NT2/D1 (cell line): ENCODE results near the gene SPC24.
"Not testable (repeated sequence)": the region's sequence is repeated elsewhere in the genome, so short reads cannot be mapped to it uniquely, and the experiment has no call there.

Experiments
- DNase-seq: peaks from one replicate; pipeline ENCODE4 v3.0.0-alpha.2; 2011; ENCODE audit warnings: low read depth, low spot score
- H3K27me3 ChIP-seq: 2 replicates; pipeline ENCODE4 v1.6.0; 2011; ENCODE audit warnings: mild to moderate bottlenecking; ENCODE audit not compliant: insufficient read length, insufficient read depth
- H3K36me3 ChIP-seq: 2 replicates; pipeline ENCODE4 v1.6.1; 2011; ENCODE audit warnings: mild to moderate bottlenecking, low read length, mixed read lengths; ENCODE audit not compliant: insufficient read depth, insufficient read length
- H3K4me1 ChIP-seq: 2 replicates; pipeline ENCODE4 v1.5.1; 2011; ENCODE audit not compliant: insufficient read depth, insufficient read length
- H3K4me3 ChIP-seq: 2 replicates; pipeline ENCODE4 v1.5.1; 2011; ENCODE audit warnings: low read depth; ENCODE audit not compliant: insufficient read length
- H3K9ac ChIP-seq: 2 replicates; pipeline ENCODE4 v1.6.0; 2011; ENCODE audit warnings: low read depth; ENCODE audit not compliant: insufficient read length
- H3K9me3 ChIP-seq: 2 replicates; pipeline ENCODE4 v1.5.1; 2011; ENCODE audit warnings: mild to moderate bottlenecking, low read length; ENCODE audit not compliant: insufficient read depth
- SUZ12 ChIP-seq: IDR thresholded peaks from 2 replicates; pipeline ENCODE4 v1.6.1; 2011; ENCODE audit not compliant: insufficient read length, insufficient read depth; ENCODE audit errors: extremely low read depth
- YY1 ChIP-seq: IDR thresholded peaks from 2 replicates; pipeline ENCODE4 v1.6.1; 2011; ENCODE audit not compliant: insufficient read length, insufficient read depth
- ZNF274 ChIP-seq: IDR thresholded peaks from 2 replicates; pipeline ENCODE4 v1.6.1; 2011; ENCODE audit warnings: mild to moderate bottlenecking, low read depth, low read length

SPC24 gene

GRCh38 chr19:11191273-11191755 lies 35.7 kb upstream of the SPC24 start:
- H3K36me3 ChIP-seq = peaks cover 67% of the 10 kb centered on the region
- peaks cover 16% of the 10 kb centered on the region for H3K4me1 ChIP-seq
- no peaks in the 10 kb centered on the region for H3K9me3 ChIP-seq
- no peak for DNase-seq
- H3K9ac ChIP-seq = no peak overlapping the region
- TF ChIP-seq YY1 (no peak), ZNF274 (no peak), SUZ12 (no peak)
- no peak overlapping the region for H3K4me3 ChIP-seq
- no peaks in the 10 kb centered on the region for H3K27me3 ChIP-seq

- Histone ChIP-seq H3K4me3 (no peak overlapping the region), H3K9ac (no peak overlapping the region), H3K27me3 (no peaks in the 10 kb centered on the region), H3K4me1 (peaks cover 14% of the 10 kb centered on the region), H3K9me3 (no peaks in the 10 kb centered on the region), H3K36me3 (peaks cover 68% of the 10 kb centered on the region)
- no peak for DNase-seq
- TF ChIP-seq ZNF274 (no peak), YY1 (no peak), SUZ12 (no peak)
Measured at GRCh38 chr19:11190501-11190900, 34.9 kb upstream of the SPC24 start.

- no peak for DNase-seq
- TF ChIP-seq ZNF274 (no peak), YY1 (no peak), SUZ12 (no peak)
- peaks cover 6% of the 10 kb centered on the region for H3K4me1 ChIP-seq
- H3K4me3 ChIP-seq = no peak overlapping the region
- no peak overlapping the region for H3K9ac ChIP-seq
- no peaks in the 10 kb centered on the region for H3K9me3 ChIP-seq
- H3K36me3 ChIP-seq = peaks cover 57% of the 10 kb centered on the region
- no peaks in the 10 kb centered on the region for H3K27me3 ChIP-seq
Measured at GRCh38 chr19:11187441-11187840, 31.9 kb upstream of the SPC24 start.

GRCh38 chr19:11182994-11183393 lies 27.4 kb upstream of the SPC24 start:
- TF ChIP-seq YY1 (no peak), SUZ12 (no peak), ZNF274 (no peak)
- no peaks in the 10 kb centered on the region for H3K27me3 ChIP-seq
- no peaks in the 10 kb centered on the region for H3K9me3 ChIP-seq
- H3K36me3 ChIP-seq = peaks cover 41% of the 10 kb centered on the region
- no peak overlapping the region for H3K4me3 ChIP-seq
- no peak overlapping the region for H3K9ac ChIP-seq
- H3K4me1 ChIP-seq = peaks cover 3% of the 10 kb centered on the region
- no peak for DNase-seq

- H3K9me3 ChIP-seq = no peaks in the 10 kb centered on the region
- H3K4me1 ChIP-seq = peaks cover 3% of the 10 kb centered on the region
- no peak for DNase-seq
- no peak overlapping the region for H3K4me3 ChIP-seq
- TF ChIP-seq YY1 (no peak), SUZ12 (no peak)
- no peaks in the 10 kb centered on the region for H3K27me3 ChIP-seq
- peaks cover 42% of the 10 kb centered on the region for H3K36me3 ChIP-seq
- no peak overlapping the region for H3K9ac ChIP-seq
Measured at GRCh38 chr19:11181488-11181887, 25.9 kb upstream of the SPC24 start.

- not testable (repeated sequence) for H3K4me1 ChIP-seq, H3K4me3 ChIP-seq, H3K9me3 ChIP-seq, H3K9ac ChIP-seq, H3K27me3 ChIP-seq, DNase-seq
- peaks cover 47% of the 10 kb centered on the region for H3K36me3 ChIP-seq
Measured at GRCh38 chr19:11180975-11181374, 25.4 kb upstream of the SPC24 start.

- H3K36me3 ChIP-seq = peaks cover 49% of the 10 kb centered on the region
- H3K4me1 ChIP-seq = peaks cover 3% of the 10 kb centered on the region
- no peak for DNase-seq
- TF ChIP-seq YY1 (no peak), ZNF274 (no peak), SUZ12 (no peak)
- no peak overlapping the region for H3K4me3 ChIP-seq
- H3K27me3 ChIP-seq = no peaks in the 10 kb centered on the region
- no peaks in the 10 kb centered on the region for H3K9me3 ChIP-seq
- no peak overlapping the region for H3K9ac ChIP-seq
Measured at GRCh38 chr19:11180346-11180745, 24.8 kb upstream of the SPC24 start.

GRCh38 chr19:11179716-11180297 lies 24.2 kb upstream of the SPC24 start:
- TF ChIP-seq SUZ12 (no peak), YY1 (no peak), ZNF274 (no peak)
- H3K27me3 ChIP-seq = no peaks in the 10 kb centered on the region
- H3K36me3 ChIP-seq = peaks cover 45% of the 10 kb centered on the region
- no peaks in the 10 kb centered on the region for H3K9me3 ChIP-seq
- H3K9ac ChIP-seq = peak overlapping the region; percentile 29
- peaks cover 3% of the 10 kb centered on the region for H3K4me1 ChIP-seq
- H3K4me3 ChIP-seq = no peak overlapping the region
- no peak for DNase-seq

- H3K4me3 ChIP-seq, H3K9me3 ChIP-seq, H3K4me1 ChIP-seq, H3K9ac ChIP-seq, H3K27me3 ChIP-seq, DNase-seq: not testable (repeated sequence)
- peaks cover 46% of the 10 kb centered on the region for H3K36me3 ChIP-seq
Measured at GRCh38 chr19:11179145-11179465, 23.5 kb upstream of the SPC24 start.
